MCF 10A (cell line): ENCODE data around the gene KCNJ4. TPM values are rescaled to one million over a fixed set of nuclear protein-coding genes. Genes with fewer than 3 reads are reported as not detected.

Experiments used
- BruUV-seq: library from RNA; stranded (reverse); fragments of 400-500 nt; replicated peaks from 2 replicates; lab custom pipeline; 2021; lab: Mats Ljungman, UMichigan
- CTCF ChIA-PET: fragments of 300-600 bp; sonication (Branson Sonifier 250); formaldehyde crosslinking; extraction: SDS; loops from one replicate; lab custom pipeline; 2021; ENCODE audit warnings: antibody characterized with exemption, inconsistent platforms; lab: Yijun Ruan, JAX
- POLR2A ChIA-PET: fragments of 300-600, 350-650 bp; sonication (Branson Sonifier 250); formaldehyde crosslinking; extraction: SDS; loops from one replicate; lab custom pipeline; 2020; ENCODE audit warnings: antibody characterized with exemption, inconsistent platforms; lab: Yijun Ruan, JAX
- DNase-seq: peaks from one replicate; pipeline ENCODE4 v3.0.0-alpha.2; 2018; ENCODE audit not compliant: unreplicated experiment
- H3K27ac Mint-ChIP-seq: one replicate; pipeline ENCODE4 v1.8.0; 2022; ENCODE audit warnings: mild to moderate bottlenecking, low read depth, mixed read lengths; ENCODE audit not compliant: unreplicated experiment
- H3K27me3 Mint-ChIP-seq: one replicate; pipeline ENCODE4 v1.8.0; 2022; ENCODE audit warnings: mixed read lengths; ENCODE audit not compliant: insufficient read depth, unreplicated experiment
- H3K36me3 Mint-ChIP-seq: one replicate; pipeline ENCODE4 v1.8.0; 2022; ENCODE audit warnings: mild to moderate bottlenecking, moderate library complexity, mixed read lengths; ENCODE audit not compliant: insufficient read depth, unreplicated experiment
- H3K4me1 Mint-ChIP-seq: one replicate; pipeline ENCODE4 v1.8.0; 2022; ENCODE audit warnings: mixed read lengths; ENCODE audit not compliant: insufficient read depth, unreplicated experiment
- H3K4me3 Mint-ChIP-seq: one replicate; pipeline ENCODE4 v1.8.0; 2022; ENCODE audit warnings: mild to moderate bottlenecking, moderate library complexity, mixed read lengths; ENCODE audit not compliant: unreplicated experiment
- H3K9me3 Mint-ChIP-seq: one replicate; pipeline ENCODE4 v1.8.0; 2022; ENCODE audit warnings: mixed read lengths; ENCODE audit not compliant: unreplicated experiment
- CTCF ChIP-seq: fragments of 200-600 bp; IDR thresholded peaks from one replicate; pipeline ENCODE4 v1.8.0; 2022; ENCODE audit warnings: antibody characterized with exemption, mild to moderate bottlenecking; ENCODE audit not compliant: unreplicated experiment
- intact Hi-C: fragments of 100-400 bp; cut with micrococcal nuclease; formaldehyde crosslinking; loops from 2 replicates; pipeline ENCODE4 v1.14.1; 2022
- total RNA-seq: library from RNA; stranded (reverse); gene quantifications from 2 replicates; pipeline ENCODE4 v1.2.3, GENCODE V29; 2022

The KCNJ4 gene
- total RNA-seq, 1 experiment from 2014 or later = not detected

- H3K27ac Mint-ChIP-seq = no peak overlapping the region
- peaks cover 21% of the 10 kb centered on the region for H3K27me3 Mint-ChIP-seq
- H3K4me3 Mint-ChIP-seq = no peak overlapping the region
- CTCF ChIA-PET = no interaction called here
- DNase-seq = no peak
- POLR2A ChIA-PET = interaction anchor here (0.6 kb wide), 1 partner anchor 160 kb away, joined by 3 read pairs; no protein-coding TSS in a partner anchor
- TF ChIP-seq CTCF = no peak
- intact Hi-C loops = no loop called here
- no TSS peak for BruUV-seq
- no peaks in the 10 kb centered on the region for H3K4me1 Mint-ChIP-seq
- H3K9me3 Mint-ChIP-seq = no peaks in the 10 kb centered on the region
- H3K36me3 Mint-ChIP-seq = no peaks in the 10 kb centered on the region
Measured at GRCh38 chr22:38435965-38436364, 19.0 kb downstream of the KCNJ4 start.

- BruUV-seq = no TSS peak
- Mint-ChIP-seq H3K27ac (no peak overlapping the region), H3K9me3 (no peaks in the 10 kb centered on the region), H3K4me3 (no peak overlapping the region), H3K27me3 (peaks cover 11% of the 10 kb centered on the region), H3K36me3 (no peaks in the 10 kb centered on the region), H3K4me1 (no peaks in the 10 kb centered on the region)
- intact Hi-C loops = no loop called here
- ChIA-PET POLR2A (no interaction called here), CTCF (no interaction called here)
- DNase-seq = no peak
- TF ChIP-seq CTCF = no peak
Measured at GRCh38 chr22:38435010-38435409, 20.0 kb downstream of the KCNJ4 start.

- H3K4me1 Mint-ChIP-seq = no peaks in the 10 kb centered on the region
- peaks cover 11% of the 10 kb centered on the region for H3K27me3 Mint-ChIP-seq
- no peak for TF ChIP-seq CTCF
- no peaks in the 10 kb centered on the region for H3K9me3 Mint-ChIP-seq
- no peaks in the 10 kb centered on the region for H3K36me3 Mint-ChIP-seq
- no TSS peak for BruUV-seq
- CTCF ChIA-PET = no interaction called here
- H3K27ac Mint-ChIP-seq = no peak overlapping the region
- DNase-seq = no peak
- intact Hi-C loops = no loop called here
- no peak overlapping the region for H3K4me3 Mint-ChIP-seq
- POLR2A ChIA-PET = no interaction called here
Measured at GRCh38 chr22:38433871-38434270, 21.1 kb downstream of the KCNJ4 start.

GRCh38 chr22:38432264-38432663 lies 22.7 kb downstream of the KCNJ4 start:
- no TSS peak for BruUV-seq
- Mint-ChIP-seq H3K9me3 (no peaks in the 10 kb centered on the region), H3K4me3 (no peak overlapping the region), H3K36me3 (no peaks in the 10 kb centered on the region), H3K27ac (no peak overlapping the region), H3K4me1 (no peaks in the 10 kb centered on the region), H3K27me3 (peaks cover 11% of the 10 kb centered on the region)
- ChIA-PET POLR2A (no interaction called here), CTCF (no interaction called here)
- DNase-seq = no peak
- intact Hi-C loops = no loop called here
- TF ChIP-seq CTCF = no peak
